Measurements from ENCODE around the gene LSM12.
A peak's percentile ranks its signal among the peaks of the same experiment; 100 is the strongest.
"Not testable (repeated sequence)": the region's sequence is repeated elsewhere in the genome, so short reads cannot be mapped to it uniquely, and the experiment has no call there.

The LSM12 gene

GRCh38 chr17:44006598-44007345 is 59.7 kb downstream of the LSM12 start:
- DNase-seq = peak; percentile 90

DNA sequence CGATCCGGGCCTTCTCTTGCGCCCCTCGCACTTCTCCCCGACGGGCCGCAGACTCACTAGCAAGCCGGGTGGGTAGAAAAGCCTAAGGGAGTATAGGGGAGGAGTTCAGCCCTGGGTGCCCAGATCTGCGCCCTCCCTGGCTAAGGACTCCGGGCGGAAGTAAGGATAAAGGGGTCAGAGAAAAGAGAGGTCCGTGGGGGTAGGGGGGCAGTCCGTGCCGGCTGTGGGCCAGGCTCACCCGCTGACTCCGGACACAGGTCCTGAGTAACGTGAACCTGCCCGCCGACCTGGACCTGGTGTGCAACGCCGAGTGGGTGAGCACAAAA is 60.2 kb downstream of the LSM12 start:
- DNase-seq = no peak

GRCh38 chr17:44005527-44006271 is 60.8 kb downstream of the LSM12 start:
- no peak for DNase-seq

DNA sequence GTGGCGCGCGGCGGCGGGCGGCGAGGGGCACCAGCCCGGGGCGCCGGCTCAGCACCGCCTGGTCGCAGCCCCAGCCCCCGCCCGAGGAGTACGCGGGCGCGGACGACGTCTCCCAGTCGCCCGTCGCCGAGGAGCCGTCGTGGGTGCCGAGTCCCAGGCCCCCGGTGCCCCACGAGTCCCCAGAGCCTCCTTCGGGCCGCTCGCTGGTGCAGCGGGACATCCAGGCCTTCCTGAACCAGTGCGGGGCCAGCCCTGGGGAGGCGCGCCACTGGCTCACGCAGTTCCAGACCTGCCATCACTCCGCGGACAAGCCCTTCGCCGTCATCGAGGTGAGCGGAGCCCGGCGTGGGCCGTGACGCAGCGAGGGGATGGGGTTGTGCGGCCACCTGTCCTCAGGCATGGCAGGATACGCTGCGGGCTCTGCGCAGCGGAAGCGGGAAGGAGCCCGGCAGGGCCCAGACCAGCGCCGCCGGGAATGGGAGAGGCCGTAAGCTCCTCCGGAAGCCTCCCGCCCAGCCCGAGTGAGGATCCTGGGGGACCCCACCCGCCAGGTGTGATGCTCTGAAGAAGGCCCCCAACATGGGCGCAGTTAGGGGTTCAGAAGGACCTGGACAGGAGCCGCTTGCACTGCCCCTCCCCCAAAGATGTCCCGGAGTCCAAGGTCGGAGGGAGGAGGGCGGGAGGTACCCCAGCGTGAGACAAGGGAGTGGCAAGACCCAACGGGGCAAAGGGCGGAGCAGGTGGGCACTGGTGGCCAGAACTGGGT is 61.5 kb downstream of the LSM12 start:
- no peak for DNase-seq

DNA sequence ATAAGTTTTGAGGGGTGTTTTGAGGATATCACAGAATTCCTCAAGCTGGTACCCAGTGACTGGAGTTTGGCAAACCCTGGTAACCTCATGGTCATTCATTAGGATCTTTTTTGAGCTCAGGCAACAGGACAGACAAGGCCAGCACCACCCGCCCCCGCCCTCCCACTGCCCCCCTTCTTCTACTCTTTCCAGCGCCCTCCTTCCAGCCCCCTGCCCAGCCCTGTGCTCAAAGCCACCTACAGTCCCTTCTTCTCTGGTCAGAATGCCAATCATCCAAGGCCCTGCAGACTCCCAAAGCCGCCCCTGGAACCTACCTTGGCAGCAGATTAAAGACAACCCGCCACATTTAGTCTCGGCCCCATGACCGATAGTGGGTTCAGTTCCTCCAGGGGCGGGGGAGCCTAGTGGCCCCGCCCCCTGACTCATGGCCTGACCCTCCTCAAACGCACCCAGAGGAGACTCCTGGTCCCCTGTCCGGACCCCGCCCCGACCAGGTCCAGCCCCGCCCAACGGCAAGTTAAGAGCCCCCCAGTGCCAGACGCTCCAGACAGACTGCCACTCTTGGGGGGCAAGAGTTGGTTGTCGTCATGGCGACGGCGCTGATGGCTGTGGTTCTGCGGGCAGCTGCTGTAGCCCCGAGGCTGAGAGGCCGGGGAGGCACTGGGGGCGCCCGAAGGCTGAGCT is 62.3 kb downstream of the LSM12 start, which contains the start of gene NAGS:
Gene NAGS (plus strand): TSS at position 546 of the 684 bp plus-strand sequence. CDS start 42 bp downstream, at position 588.
- DNase-seq = no peak

DNA sequence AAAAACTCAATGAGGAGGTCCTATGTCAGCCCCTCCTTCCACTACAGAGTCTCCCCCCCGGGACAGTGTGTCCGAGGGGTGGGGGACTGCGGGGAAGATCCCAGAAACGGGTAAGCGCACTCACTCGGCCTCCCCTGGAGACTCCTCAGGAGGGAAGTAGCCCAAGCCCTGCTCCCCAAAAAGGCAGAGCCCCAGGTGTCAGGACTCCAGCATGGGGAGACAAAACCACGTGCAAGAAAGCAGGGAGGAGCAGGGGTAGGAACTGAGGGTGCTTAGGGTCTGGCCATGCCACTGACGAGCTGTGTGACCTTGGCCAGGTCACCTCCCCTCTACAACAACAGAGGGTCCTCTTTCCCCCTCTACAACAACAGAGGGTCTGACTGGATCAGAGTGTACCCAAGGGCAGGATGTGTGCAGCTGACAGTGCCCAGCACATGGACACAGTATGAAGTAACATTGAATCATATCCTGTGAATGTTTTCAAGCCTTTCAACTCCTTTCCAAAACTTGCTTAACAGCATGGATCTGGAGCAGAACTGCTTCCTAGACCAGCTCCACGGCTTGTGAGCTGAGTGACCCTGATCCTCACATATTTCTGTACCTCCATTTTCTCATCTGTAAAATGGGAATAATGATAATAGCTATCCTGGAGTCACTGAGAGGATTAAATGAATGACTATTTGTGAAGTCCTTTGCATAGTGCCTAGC is 64.2 kb downstream of the LSM12 start:
- DNase-seq = no peak

GRCh38 chr17:44001461-44001920 is 65.0 kb downstream of the LSM12 start:
- no peak for DNase-seq

DNA sequence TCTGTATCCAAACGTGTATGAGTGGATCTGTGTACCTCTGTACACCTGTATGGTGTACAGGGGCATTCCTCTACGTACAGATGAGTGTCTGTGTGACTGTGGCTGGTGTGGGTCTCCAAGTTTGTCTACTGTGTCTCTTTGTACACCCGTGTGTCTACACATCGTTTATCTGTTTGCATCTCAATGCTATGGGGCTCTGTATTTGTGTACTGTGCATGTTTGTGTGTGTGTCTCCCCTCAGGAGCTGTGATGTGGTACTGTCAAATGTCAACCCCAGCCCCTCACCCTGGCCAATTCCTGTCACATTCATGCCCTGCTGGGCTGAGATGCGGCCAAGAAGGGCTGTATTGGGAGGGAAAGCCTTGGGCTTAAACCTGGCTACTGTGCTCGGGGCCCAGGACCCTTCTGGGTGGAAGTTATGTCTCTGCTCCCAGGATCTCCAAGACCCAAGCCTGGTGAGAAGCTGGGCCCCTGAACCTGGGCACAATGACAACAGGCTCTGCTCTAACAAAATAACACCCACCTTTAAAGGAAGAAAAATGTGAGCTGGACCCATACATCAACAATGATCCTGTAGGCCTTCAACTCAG is 65.5 kb downstream of the LSM12 start:
- no peak for DNase-seq

DNA sequence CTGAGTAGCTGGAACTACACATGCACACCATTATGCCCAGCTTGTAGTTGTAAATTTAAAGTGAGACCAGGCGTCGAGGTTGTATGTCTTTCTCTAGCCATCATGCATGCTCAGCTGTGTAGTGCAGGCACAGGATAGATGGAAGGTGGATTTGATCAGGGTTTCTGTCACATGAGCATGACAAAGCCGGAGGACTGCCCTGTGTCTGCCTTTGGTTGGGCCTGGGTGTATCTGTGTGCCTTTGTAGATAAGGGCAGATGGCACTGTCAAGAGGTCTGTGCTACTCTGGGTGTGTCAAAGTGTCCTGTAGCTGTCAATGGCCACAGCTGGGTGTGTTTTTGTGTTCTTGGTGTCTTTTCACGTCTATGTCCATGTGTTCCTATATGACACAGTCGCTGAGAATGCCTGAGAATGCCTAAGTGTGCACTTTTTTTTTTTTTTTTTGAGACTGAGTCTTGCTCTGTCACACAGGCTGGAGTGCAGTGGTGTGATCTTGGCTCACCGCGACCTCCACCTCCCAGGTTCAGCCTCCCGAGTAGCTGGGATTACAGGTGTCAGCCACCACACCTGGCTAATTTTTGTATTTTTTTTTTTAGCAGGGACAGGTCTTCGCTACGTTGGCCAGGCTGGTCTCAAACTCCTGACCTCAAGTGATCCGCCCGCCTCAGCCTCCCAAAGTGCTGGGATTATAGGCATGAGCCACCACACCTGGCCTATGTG is 66.2 kb downstream of the LSM12 start:
- no peak for DNase-seq

DNA sequence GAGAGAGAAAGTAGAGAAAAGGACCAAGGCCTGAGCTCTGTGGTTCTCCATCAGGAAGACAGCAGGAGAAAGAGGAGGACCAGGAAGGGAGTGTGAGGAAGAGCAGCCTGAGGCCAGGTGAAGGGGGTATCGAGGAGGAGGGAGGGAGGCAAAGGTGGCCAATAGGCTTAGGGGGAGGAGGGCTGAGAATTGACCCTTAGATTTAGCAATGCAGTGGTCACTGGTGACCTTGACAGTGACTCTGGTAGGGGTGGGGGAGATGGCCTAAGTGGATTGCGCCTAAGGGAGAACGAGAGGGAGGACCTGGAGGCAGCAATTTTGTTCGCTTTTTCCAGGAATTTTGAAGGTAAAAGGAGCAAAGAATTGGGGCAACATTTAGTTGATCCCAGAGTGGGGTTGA is 67.4 kb downstream of the LSM12 start:
- no peak for DNase-seq

DNA sequence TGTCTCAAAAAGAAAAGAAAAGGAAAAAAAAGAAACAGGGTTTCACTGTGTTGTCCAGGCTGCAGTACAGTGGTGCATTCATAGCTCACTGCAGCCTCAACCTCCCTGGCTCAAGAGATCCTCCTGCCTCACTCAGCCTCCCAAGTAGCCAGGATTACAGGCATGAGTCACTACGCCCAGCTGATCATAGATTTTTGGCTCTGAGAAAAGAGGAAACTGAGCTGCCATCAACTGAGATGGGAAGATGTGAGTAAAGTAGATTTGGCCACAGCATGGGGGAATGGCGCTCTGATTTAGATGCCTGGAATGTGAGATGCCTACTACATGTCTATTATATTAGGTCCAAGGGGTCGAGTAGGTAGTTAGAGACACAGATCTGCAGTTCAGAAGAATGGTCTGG is 67.9 kb downstream of the LSM12 start:
- DNase-seq = no peak

DNA sequence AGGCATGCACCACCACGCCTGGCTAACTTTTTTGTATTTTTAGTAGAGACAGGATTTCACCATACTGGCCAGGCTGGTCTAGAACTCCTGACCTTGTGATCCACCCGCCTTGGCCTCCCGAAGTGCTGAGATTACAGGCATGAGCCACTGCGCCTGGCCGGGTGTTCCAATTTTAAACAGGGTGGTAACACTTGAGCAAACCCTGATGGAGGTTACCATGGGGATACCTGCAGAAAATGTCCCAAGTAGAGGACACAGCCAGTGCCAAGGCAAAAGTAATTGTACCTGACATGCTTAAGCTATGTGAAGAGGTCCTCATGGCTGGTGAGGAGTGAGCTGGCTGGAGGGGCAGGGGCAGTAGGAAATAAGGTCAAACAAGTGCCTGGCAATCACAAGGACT is 69.3 kb downstream of the LSM12 start:
- DNase-seq = not testable (repeated sequence)

- no peak for DNase-seq
These were observed 71.4 kb downstream of the LSM12 start for GRCh38 chr17:43995150-43995471.

- no peak for DNase-seq
These were observed 72.0 kb downstream of the LSM12 start for GRCh38 chr17:43994272-43995149.

GRCh38 chr17:43992641-43993040 is 73.8 kb downstream of the LSM12 start:
- DNase-seq = no peak

- no peak for DNase-seq
These were observed 78.2 kb downstream of the LSM12 start for GRCh38 chr17:43988301-43988700.

DNA sequence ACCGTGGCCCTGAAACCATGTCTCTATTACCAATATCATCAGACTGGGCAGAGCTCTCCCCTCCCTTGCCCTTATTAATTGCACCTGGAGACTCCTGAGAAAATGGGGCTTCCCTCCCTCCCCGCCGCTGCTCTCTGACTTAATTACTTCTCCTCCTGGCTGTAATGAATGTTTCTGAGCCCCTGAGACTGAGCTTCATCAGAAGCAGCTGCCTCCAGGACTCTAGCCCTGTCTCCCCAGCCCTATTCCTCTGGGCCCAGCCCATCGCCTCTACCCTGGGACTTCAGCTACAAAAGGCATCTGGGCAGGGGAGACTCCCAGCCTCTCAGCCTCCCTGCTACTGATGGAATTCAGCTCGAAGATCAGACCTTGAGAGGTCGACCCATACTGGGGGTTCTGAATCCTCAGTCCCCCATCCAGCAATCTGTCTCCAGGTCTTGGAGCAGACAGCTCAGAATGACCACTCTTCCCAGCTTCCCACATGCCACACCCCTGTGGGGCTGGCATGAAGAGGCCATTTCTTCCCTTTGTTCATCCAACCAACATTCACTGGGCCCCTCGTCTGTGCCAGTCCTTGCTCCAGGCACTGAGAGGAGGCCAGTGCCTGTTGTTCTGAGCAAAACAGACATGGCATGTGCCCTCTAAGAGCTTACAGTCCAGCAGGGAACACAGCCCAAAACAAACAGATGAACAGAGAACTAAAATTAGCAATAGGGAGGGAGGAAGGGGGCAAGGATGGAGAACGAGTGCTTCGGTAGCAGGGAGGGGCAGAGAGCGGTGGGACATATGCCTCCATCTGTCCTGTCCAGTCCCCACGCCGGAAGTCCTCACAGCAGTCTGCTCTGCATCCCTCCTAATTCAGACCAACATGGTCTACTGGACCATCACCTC is 79.1 kb downstream of the LSM12 start:
- DNase-seq = no peak

- no peak for DNase-seq
These were observed 80.1 kb downstream of the LSM12 start for GRCh38 chr17:43986225-43986981.

DNA sequence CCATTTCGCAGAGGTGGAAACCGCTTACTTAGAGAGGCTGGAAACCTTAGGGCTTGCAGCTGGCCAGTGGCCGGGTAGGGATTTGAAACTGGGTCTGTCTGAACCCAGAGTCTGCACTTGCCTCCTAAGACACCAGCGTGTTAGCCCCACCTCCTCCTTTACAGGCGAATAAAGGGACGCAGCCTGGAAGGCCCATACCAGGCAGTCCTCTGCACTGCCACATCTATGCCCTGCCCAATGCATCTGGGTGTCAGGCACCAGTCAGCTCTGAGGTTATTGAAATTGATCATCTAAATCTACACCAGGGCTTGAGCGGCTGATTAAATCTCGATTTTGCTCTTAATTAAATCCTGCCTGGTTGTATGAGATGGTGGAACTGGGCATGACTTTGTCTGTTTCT is 82.0 kb downstream of the LSM12 start:
- DNase-seq = no peak

Measured in NCI-H2171 treated with DMSO at 0.1 percent for 48 hours (cell line).